GM10847 (cell line): Measurements from ENCODE around the gene SOCS3.

Experiments used
- POLR2A ChIP-seq: IDR thresholded peaks from 2 replicates; pipeline ENCODE4 v1.6.1; 2011; ENCODE audit not compliant: insufficient read length; ENCODE audit errors: extremely low read depth

The SOCS3 gene

DNA sequence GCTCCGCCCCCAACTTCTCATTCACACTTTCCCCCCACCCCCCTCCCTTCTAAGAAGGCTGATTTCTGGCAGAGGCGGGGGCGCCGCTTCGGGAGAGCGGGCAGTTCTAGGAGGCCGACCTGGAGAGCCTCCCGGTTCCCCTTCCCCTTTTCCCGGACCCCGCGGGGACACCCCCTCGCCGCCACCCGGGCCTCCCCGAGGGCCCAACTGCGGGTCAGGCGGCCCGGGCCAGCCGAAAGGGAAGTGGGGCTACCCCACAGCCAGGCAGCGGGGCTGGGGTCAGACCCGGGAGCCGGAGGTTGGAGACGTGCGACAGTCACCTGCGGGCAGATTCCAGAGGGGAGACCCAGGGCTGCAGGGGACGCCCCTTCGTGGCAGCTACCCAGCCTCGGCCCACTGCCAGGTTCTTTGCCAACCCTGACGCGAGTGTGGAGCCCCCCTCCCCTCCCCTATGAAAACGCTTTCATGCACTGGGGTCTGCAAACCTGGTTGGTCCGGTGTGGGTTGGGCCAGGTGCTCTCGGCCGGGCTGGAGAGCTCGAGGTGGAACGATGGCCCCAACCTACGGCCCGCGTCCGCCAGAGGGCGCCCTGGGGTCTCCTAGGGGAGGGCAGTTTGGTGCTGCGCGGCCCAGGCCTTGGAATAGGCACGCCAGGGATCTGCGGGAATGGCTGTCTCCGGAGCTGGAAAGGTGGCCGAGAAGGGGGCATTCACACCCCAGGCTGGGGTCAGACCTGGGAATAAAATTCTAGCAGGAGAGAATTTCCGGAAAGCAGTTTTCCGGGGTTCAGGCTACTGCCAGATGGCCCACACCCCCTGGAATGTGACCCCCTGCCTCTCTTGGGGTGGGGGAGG is 721 bp upstream of the SOCS3 start:
- no peak for TF ChIP-seq POLR2A

- no peak for TF ChIP-seq POLR2A
These were observed 418 bp downstream of the SOCS3 start for GRCh38 chr17:78359321-78359996.

DNA sequence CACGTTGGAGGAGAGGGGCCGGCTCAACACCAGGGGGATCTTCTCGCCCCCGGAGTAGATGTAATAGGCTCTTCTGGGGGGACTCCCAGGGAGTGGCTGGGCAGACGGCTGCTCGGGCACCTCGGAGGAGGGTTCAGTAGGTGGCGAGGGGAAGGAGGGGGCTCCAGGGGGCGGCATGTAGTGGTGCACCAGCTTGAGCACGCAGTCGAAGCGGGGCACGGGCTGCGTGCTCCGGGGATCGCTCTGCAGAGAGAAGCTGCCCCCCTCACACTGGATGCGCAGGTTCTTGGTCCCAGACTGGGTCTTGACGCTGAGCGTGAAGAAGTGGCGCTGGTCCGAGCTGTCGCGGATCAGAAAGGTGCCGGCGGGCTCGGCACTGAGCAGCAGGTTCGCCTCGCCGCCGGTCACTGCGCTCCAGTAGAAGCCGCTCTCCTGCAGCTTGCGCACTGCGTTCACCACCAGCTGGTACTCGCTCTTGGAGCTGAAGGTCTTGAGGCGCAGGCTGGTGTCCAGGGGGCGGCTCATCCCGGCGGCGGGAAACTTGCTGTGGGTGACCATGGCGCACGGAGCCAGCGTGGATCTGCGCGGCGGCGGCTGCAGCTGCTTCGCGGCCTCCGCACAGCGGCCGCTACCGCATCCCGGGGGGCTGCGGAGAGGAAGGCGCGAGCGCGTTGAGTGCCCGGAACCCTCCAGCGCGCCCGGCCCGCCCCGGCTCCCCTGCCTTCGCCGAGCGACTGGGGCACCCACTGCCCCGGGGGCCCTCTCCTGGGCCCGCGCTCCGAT is 1.1 kb downstream of the SOCS3 start:
- no peak for TF ChIP-seq POLR2A

DNA sequence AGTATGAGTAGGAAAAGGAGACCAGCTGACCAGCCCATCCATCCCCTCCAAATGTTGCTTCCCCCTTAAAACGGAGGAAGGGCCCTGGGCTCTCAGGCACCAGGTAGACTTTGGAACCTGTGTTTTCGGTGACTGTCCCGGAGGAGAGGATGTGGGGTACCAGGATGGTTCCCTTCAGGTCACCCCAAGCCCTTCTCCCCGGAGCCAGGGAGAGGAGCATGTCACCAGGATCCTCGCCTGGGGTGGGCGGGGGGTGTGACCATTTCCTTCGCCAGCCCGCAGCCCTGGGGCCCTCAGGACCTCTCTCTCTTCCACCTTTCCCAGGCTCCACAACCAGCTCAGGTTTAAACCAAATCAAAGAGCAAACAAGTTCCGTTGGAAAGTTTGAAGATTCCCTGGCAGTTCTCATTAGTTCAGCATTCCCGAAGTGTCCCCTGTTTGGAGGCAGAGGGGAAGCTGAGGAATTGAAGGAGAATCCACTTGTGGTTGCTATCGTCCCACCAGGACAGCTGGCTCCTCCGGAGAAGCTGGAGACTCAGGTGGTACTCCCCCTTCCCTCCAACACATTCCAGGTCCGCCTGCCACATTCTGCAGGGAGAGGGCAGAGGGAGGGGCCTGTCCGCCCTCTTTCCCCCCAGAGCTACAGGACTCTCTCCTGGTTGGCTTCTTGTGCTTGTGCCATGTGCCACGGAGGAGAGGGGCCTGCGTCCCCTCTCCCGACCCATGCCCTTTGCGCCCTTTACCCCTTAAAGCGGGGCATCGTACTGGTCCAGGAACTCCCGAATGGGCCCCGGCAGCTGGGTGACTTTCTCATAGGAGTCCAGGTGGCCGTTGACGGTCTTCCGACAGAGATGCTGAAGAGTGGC is 2.0 kb downstream of the SOCS3 start:
- no peak for TF ChIP-seq POLR2A

DNA sequence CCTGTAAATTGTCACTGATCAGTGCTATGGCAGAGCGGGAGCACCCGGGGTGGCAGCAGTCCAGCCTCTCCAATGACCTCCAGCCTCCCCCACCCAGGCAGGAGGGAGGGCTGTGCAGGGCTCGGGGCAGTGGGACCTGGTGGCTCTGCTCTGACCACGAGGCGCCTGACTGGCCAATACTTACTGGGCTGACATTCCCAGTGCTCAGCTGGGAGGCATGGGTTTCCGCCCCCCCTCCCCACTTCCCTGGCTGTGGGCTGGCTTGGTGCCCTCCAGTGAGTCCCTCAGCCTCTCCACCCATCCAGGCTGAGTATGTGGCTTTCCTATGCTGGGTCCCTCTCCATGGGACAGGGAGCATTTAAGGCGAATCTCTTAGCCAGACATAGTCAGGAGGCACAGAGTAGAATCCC is 2.7 kb downstream of the SOCS3 start:
- no peak for TF ChIP-seq POLR2A

- no peak for TF ChIP-seq POLR2A
These were observed 3.7 kb downstream of the SOCS3 start for GRCh38 chr17:78356101-78356713.

GRCh38 chr17:78355701-78356100 is 4.2 kb downstream of the SOCS3 start:
- no peak for TF ChIP-seq POLR2A

GRCh38 chr17:78355045-78355641 is 4.7 kb downstream of the SOCS3 start:
- TF ChIP-seq POLR2A = no peak

GRCh38 chr17:78353834-78354233 is 6.0 kb downstream of the SOCS3 start:
- no peak for TF ChIP-seq POLR2A

GRCh38 chr17:78351449-78352006 is 8.3 kb downstream of the SOCS3 start:
- no peak for TF ChIP-seq POLR2A

DNA sequence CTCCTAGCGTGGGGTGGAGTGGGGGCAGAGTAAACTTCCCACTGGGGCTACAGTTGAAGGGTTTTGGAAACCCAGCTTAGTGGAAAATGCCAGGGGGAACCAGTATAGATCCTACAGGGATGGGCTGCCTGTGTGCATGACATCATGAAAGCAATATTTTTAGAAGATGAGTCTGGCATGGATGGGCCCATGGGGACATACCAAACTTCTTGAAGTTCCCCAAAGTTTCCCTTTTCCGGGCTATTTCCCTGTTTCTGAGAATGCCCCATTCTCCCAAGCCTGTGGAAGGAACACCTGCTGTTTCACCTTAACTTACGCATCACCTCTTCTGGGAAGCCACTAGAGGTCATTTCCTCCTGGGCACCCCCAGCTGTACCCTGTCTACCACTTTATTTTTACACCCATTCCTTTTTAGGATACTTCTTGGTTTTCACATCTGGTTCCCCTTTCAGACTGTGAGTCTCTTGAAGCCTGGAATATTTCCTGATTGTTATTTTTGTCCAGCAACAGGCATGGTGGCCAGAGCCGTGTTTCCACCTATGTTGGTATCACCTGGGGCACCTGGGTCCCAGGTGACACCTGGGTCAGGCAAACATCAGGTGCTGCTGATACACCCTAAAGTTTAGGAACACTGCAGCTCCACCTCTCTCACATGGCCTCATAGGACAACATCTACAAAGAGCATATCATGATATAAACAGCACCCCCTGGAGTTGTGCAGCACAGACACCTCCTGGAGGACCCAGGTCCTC is 9.8 kb downstream of the SOCS3 start:
- TF ChIP-seq POLR2A = no peak

GRCh38 chr17:78348055-78348770 is 11.7 kb downstream of the SOCS3 start:
- no peak for TF ChIP-seq POLR2A
